K562 (cell line): ENCODE data around the gene CYS1. TPM values are rescaled to one million over a fixed set of nuclear protein-coding genes. Genes with fewer than 3 reads are reported as not detected.

ENCODE experiments used
- ARID1B ChIP-seq: fragments of 450-650 bp; IDR thresholded peaks from 2 replicates; pipeline ENCODE4 v1.6.1; 2016; ENCODE audit warnings: antibody characterized with exemption, mild to moderate bottlenecking, inconsistent platforms
- ARNT ChIP-seq, 2 experiments: fragments of 450-650 bp; IDR thresholded peaks; 2 replicates each; pipeline ENCODE4 v1.6.1; 2016; ENCODE audit warnings: mild to moderate bottlenecking in 1 of 2
- C11orf30 ChIP-seq: fragments of 450-650 bp; IDR thresholded peaks from 2 replicates; pipeline ENCODE4 v1.6.1; 2016; ENCODE audit warnings: low read depth, mild to moderate bottlenecking
- CREBBP ChIP-seq: IDR thresholded peaks from one replicate; pipeline ENCODE4 v1.6.1; 2012; ENCODE audit warnings: low read depth, mild to moderate bottlenecking, control low read depth, inconsistent platforms, low read length
- ETV1 ChIP-seq: fragments of 450-650 bp; conservative IDR thresholded peaks from 2 replicates; pipeline ENCODE4 v1.6.1; 2016; ENCODE audit warnings: missing genetic modification characterization, control low read depth, low read depth, missing compliant biosample characterization
- FOXJ2 ChIP-seq: fragments of 200-800 bp; sonication (Bioruptor generic); IDR thresholded peaks from 2 replicates; pipeline ENCODE4 v1.6.1; 2016; ENCODE audit warnings: missing genetic modification characterization, missing compliant biosample characterization
- FOXJ3 ChIP-seq: sonication (generic); formaldehyde crosslinking; IDR thresholded peaks from 2 replicates; pipeline ENCODE4 v1.4.0; 2020; ENCODE audit warnings: mild to moderate bottlenecking, missing genetic modification reagents
- MTA1 ChIP-seq: fragments of 450-650 bp; IDR thresholded peaks from 2 replicates; pipeline ENCODE4 v1.6.1; 2017; ENCODE audit warnings: borderline replicate concordance
- MYC ChIP-seq, 2 experiments: fragments of 250-450 bp in 1 of 2; sonication (Bioruptor Pico) in 1 of 2; IDR thresholded peaks; 2 replicates each; pipeline versions ENCODE4 v1.5.1 to v1.6.1; 2012 to 2021; ENCODE audit warnings: low read depth in 2 of 2, borderline replicate concordance in 1 of 2, improper control_type of control experiment in 1 of 2, low read length in 1 of 2, mild to moderate bottlenecking in 1 of 2, moderate library complexity in 1 of 2
- THRAP3 ChIP-seq: fragments of 450-650 bp; IDR thresholded peaks from 2 replicates; pipeline ENCODE4 v1.6.1; 2016; ENCODE audit warnings: mild to moderate bottlenecking, inconsistent platforms, borderline replicate concordance
- ZNF217 ChIP-seq: sonication (generic); formaldehyde crosslinking; IDR thresholded peaks from 2 replicates; pipeline ENCODE4 v1.8.0; 2022; ENCODE audit warnings: mild to moderate bottlenecking, missing genetic modification reagents
- ZNF311 ChIP-seq: fragments of 250-450 bp; sonication (Bioruptor Pico); IDR thresholded peaks from 2 replicates; pipeline ENCODE4 v1.4.0; 2020; ENCODE audit warnings: mild to moderate bottlenecking, moderate library complexity
- ZNF695 ChIP-seq: fragments of 450-650 bp; formaldehyde crosslinking; IDR thresholded peaks from 2 replicates; pipeline ENCODE4 v1.4.0; 2020; ENCODE audit warnings: mild to moderate bottlenecking, moderate library complexity
- polyA plus RNA-seq, 8 experiments: library from polyadenylated mRNA; depleted of rRNA in 4 of 8; stranded (reverse) in 5 of 8; unstranded in 3 of 8; fragments of >200 nt; fragmentation: Nextera tagmentation in 2 of 8; fragmentation: Illumina TruSeq in 1 of 8; extraction: Ambion mirVana in 2 of 8; extraction: Trizol in 1 of 8; gene quantifications; 2 replicates each; pipeline versions ENCODE4 v1.2.1 to v1.2.3, GENCODE V29; 2011 to 2014; ENCODE audit warnings: inconsistent platforms in 1 of 8, missing spikeins in 1 of 8
- total RNA-seq, 7 experiments: library from RNA; depleted of rRNA in 6 of 7; stranded (reverse); fragments of >200 nt in 6 of 7; fragmentation: Illumina TruSeq in 2 of 7; extraction: Trizol in 2 of 7; gene quantifications; 2 replicates each; pipeline versions ENCODE4 v1.2.1 to v1.2.3, GENCODE V29; 2011 to 2021; ENCODE audit warnings: low replicate concordance in 1 of 7
- TF ChIP-seq, protein P1 (sequence below), 2 experiments: fragments of 450-650 bp; formaldehyde crosslinking in 1 of 2; IDR thresholded peaks; 2 replicates each; pipeline versions ENCODE4 v1.4.0 to v1.6.1; 2014 to 2020; ENCODE audit warnings: mild to moderate bottlenecking in 2 of 2, borderline replicate concordance in 1 of 2, low read depth in 1 of 2
- TF ChIP-seq, protein P2 (sequence below): fragments of 450-650 bp; IDR thresholded peaks from 2 replicates; pipeline ENCODE4 v1.6.1; 2018; ENCODE audit not compliant: partially characterized antibody
- TF ChIP-seq, protein P3 (sequence below): sonication (generic); formaldehyde crosslinking; IDR thresholded peaks from 2 replicates; pipeline ENCODE4 v1.5.0; 2020; ENCODE audit warnings: missing genetic modification reagents

The CYS1 gene
- total and polyA plus RNA-seq, 9 of the 15 experiments (the other 6 are each of a cell fraction or from before 2014, with no cell fraction given) = 0.11 to 0.13 TPM; not detected in 7

DNA sequence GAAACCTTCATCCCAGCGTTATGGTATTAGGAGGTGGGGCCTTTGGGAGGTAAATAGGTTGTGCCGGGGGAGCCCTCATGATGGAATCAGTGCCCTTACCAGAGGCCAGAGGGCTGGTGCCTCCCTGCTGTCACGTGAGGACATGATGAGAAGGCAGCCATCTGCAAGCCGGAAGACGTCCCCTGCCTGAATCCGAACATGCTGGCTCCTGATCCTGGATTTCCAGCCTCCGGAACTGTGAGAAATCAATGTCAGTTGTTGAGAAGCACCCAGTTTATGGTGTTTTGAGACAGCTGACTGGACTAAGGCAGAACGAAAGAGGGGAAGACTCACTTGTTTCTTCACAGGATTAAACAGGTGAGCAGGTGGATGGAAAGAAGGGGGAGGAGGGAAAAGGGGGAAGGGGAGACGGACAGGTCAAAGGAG, 49.9 kb downstream of the CYS1 start (continued):
- TF ChIP-seq, protein P1, sequence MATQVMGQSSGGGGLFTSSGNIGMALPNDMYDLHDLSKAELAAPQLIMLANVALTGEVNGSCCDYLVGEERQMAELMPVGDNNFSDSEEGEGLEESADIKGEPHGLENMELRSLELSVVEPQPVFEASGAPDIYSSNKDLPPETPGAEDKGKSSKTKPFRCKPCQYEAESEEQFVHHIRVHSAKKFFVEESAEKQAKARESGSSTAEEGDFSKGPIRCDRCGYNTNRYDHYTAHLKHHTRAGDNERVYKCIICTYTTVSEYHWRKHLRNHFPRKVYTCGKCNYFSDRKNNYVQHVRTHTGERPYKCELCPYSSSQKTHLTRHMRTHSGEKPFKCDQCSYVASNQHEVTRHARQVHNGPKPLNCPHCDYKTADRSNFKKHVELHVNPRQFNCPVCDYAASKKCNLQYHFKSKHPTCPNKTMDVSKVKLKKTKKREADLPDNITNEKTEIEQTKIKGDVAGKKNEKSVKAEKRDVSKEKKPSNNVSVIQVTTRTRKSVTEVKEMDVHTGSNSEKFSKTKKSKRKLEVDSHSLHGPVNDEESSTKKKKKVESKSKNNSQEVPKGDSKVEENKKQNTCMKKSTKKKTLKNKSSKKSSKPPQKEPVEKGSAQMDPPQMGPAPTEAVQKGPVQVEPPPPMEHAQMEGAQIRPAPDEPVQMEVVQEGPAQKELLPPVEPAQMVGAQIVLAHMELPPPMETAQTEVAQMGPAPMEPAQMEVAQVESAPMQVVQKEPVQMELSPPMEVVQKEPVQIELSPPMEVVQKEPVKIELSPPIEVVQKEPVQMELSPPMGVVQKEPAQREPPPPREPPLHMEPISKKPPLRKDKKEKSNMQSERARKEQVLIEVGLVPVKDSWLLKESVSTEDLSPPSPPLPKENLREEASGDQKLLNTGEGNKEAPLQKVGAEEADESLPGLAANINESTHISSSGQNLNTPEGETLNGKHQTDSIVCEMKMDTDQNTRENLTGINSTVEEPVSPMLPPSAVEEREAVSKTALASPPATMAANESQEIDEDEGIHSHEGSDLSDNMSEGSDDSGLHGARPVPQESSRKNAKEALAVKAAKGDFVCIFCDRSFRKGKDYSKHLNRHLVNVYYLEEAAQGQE (IDR thresholded peaks at IDR 0.05; ENCODE audit: borderline replicate concordance) = peak; percentile 43
- TF ChIP-seq, protein P1 (CRISPR knock-in tag; IDR thresholded peaks at IDR 0.05; ENCODE audit: low read depth) = no peak
- TF ChIP-seq, protein P2, sequence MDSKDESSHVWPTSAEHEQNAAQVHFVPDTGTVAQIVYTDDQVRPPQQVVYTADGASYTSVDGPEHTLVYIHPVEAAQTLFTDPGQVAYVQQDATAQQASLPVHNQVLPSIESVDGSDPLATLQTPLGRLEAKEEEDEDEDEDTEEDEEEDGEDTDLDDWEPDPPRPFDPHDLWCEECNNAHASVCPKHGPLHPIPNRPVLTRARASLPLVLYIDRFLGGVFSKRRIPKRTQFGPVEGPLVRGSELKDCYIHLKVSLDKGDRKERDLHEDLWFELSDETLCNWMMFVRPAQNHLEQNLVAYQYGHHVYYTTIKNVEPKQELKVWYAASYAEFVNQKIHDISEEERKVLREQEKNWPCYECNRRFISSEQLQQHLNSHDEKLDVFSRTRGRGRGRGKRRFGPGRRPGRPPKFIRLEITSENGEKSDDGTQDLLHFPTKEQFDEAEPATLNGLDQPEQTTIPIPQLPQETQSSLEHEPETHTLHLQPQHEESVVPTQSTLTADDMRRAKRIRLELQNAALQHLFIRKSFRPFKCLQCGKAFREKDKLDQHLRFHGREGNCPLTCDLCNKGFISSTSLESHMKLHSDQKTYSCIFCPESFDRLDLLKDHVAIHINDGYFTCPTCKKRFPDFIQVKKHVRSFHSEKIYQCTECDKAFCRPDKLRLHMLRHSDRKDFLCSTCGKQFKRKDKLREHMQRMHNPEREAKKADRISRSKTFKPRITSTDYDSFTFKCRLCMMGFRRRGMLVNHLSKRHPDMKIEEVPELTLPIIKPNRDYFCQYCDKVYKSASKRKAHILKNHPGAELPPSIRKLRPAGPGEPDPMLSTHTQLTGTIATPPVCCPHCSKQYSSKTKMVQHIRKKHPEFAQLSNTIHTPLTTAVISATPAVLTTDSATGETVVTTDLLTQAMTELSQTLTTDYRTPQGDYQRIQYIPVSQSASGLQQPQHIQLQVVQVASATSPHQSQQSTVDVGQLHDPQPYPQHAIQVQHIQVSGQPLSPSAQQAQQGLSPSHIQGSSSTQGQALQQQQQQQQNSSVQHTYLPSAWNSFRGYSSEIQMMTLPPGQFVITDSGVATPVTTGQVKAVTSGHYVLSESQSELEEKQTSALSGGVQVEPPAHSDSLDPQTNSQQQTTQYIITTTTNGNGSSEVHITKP = peak; percentile 33
- no peak for TF ChIP-seq CREBBP
- TF ChIP-seq ZNF695 (CRISPR knock-in tag) = no peak
- no peak for TF ChIP-seq C11orf30
- TF ChIP-seq, protein P3, sequence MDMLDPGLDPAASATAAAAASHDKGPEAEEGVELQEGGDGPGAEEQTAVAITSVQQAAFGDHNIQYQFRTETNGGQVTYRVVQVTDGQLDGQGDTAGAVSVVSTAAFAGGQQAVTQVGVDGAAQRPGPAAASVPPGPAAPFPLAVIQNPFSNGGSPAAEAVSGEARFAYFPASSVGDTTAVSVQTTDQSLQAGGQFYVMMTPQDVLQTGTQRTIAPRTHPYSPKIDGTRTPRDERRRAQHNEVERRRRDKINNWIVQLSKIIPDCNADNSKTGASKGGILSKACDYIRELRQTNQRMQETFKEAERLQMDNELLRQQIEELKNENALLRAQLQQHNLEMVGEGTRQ (CRISPR knock-in tag) = peak; percentile 93
- TF ChIP-seq MTA1 = peak; percentile 52; the same call in 1 of the 2 replicates
- TF ChIP-seq ETV1 (tag) = peak; percentile 92
- TF ChIP-seq MYC (IDR thresholded peaks at IDR 0.05; ENCODE audit: low read depth, low read length) = peak; percentile 59; the same call in 1 of the 2 replicates
- no peak for TF ChIP-seq MYC (CRISPR knock-in tag; IDR thresholded peaks at IDR 0.05; ENCODE audit: borderline replicate concordance, low read depth)
- no peak for TF ChIP-seq THRAP3
- peak; percentile 67; the same call in 1 of the 2 replicates for TF ChIP-seq FOXJ2 (tag)
- TF ChIP-seq ARID1B = peak; percentile 34
- TF ChIP-seq ZNF311 = no peak
- TF ChIP-seq ARNT (IDR thresholded peaks at IDR 0.05) = peak in 1 of 2 experiments; percentile 69; a peak in 1 of 4 replicates
- TF ChIP-seq FOXJ3 (CRISPR knock-in tag) = no peak
- TF ChIP-seq ZNF217 (CRISPR knock-in tag) = no peak
